Liver (tissue), 9 donors: ENCODE data around the gene HSF2BP. TPM values are rescaled to one million over a fixed set of nuclear protein-coding genes. Genes with fewer than 3 reads are reported as not detected.

Source experiments
- DNase-seq: peaks from one replicate; pipeline ENCODE4 v3.0.0-alpha.2; 2017; ENCODE audit warnings: low spot score
- H3K27ac ChIP-seq, 2 donors: one replicate each; pipeline ENCODE4 v1.7.0; 2013; ENCODE audit warnings: inconsistent platforms in 2 of 2, low read length in 2 of 2, control low read depth in 1 of 2, low read depth in 1 of 2, mild to moderate bottlenecking in 1 of 2
- H3K27me3 ChIP-seq, 4 donors: one replicate each; pipeline versions ENCODE4 v1.6.1 to v1.7.0; 2013; ENCODE audit warnings: low read length in 3 of 4, inconsistent platforms in 1 of 4, mild to moderate bottlenecking in 1 of 4, moderate library complexity in 1 of 4; ENCODE audit not compliant: control insufficient read depth in 4 of 4, insufficient read depth in 4 of 4
- H3K36me3 ChIP-seq, 4 donors: one replicate each; pipeline versions ENCODE4 v1.6.1 to v1.7.0; 2013; ENCODE audit warnings: low read length in 3 of 4, mild to moderate bottlenecking in 3 of 4, low read depth in 1 of 4, moderate library complexity in 1 of 4; ENCODE audit not compliant: control insufficient read depth in 4 of 4, insufficient read depth in 3 of 4
- H3K4me1 ChIP-seq, 4 donors: one replicate each; pipeline versions ENCODE4 v1.6.1 to v1.7.0; 2013; ENCODE audit warnings: low read length in 3 of 4, mild to moderate bottlenecking in 3 of 4, moderate library complexity in 1 of 4; ENCODE audit not compliant: control insufficient read depth in 4 of 4, insufficient read depth in 4 of 4
- H3K4me3 ChIP-seq, 3 donors: one replicate each; pipeline versions ENCODE4 v1.6.1 to v1.7.0; 2013; ENCODE audit warnings: low read length in 3 of 3, control low read depth in 1 of 3, low read depth in 1 of 3, mild to moderate bottlenecking in 1 of 3
- H3K9ac ChIP-seq, 2 donors: one replicate each; pipeline ENCODE4 v1.7.0; 2013; ENCODE audit warnings: low read length in 2 of 2, mild to moderate bottlenecking in 2 of 2, moderate library complexity in 2 of 2, control low read depth in 1 of 2, low read depth in 1 of 2
- H3K9me3 ChIP-seq, 4 donors: one replicate each; pipeline versions ENCODE4 v1.6.1 to v1.7.0; 2013; ENCODE audit warnings: low read length in 3 of 4; ENCODE audit not compliant: control insufficient read depth in 4 of 4
- EGR1 ChIP-seq, 2 donors: IDR thresholded peaks; 2 replicates each; pipeline ENCODE4 v1.6.1; 2016 to 2018; ENCODE audit warnings: antibody characterized with exemption in 2 of 2, low read depth in 2 of 2
- FOXA1 ChIP-seq: IDR thresholded peaks from 2 replicates; pipeline ENCODE4 v1.6.1; 2016; ENCODE audit warnings: antibody characterized with exemption
- FOXA2 ChIP-seq: IDR thresholded peaks from 2 replicates; pipeline ENCODE4 v1.6.1; 2016; ENCODE audit warnings: antibody characterized with exemption
- GABPA ChIP-seq, 2 donors: IDR thresholded peaks in 1 of 2; conservative IDR thresholded peaks in 1 of 2; 2 replicates each; pipeline ENCODE4 v1.6.1; 2016; ENCODE audit warnings: antibody characterized with exemption in 2 of 2, mild to moderate bottlenecking in 1 of 2, moderate library complexity in 1 of 2
- HNF4A ChIP-seq, 2 donors: conservative IDR thresholded peaks; 2 replicates each; pipeline ENCODE4 v1.6.1; 2016; ENCODE audit warnings: antibody characterized with exemption in 2 of 2, mild to moderate bottlenecking in 2 of 2
- HNF4G ChIP-seq: IDR thresholded peaks from 2 replicates; pipeline ENCODE4 v1.6.1; 2016; ENCODE audit warnings: antibody characterized with exemption
- JUND ChIP-seq, 2 donors: IDR thresholded peaks; 2 replicates each; pipeline ENCODE4 v1.6.1; 2016; ENCODE audit warnings: antibody characterized with exemption in 2 of 2
- NR2F2 ChIP-seq: IDR thresholded peaks from 2 replicates; pipeline ENCODE4 v1.6.1; 2016; ENCODE audit warnings: antibody characterized with exemption
- RAD21 ChIP-seq, 2 donors: IDR thresholded peaks; 2 replicates each; pipeline ENCODE4 v1.6.1; 2016; ENCODE audit warnings: antibody characterized with exemption in 2 of 2, mild to moderate bottlenecking in 2 of 2
- RXRA ChIP-seq, 2 donors: IDR thresholded peaks; 2 replicates each; pipeline ENCODE4 v1.6.1; 2017 to 2018; ENCODE audit warnings: antibody characterized with exemption in 2 of 2, mild to moderate bottlenecking in 1 of 2
- SP1 ChIP-seq: IDR thresholded peaks from 2 replicates; pipeline ENCODE4 v1.6.1; 2018; ENCODE audit warnings: antibody characterized with exemption, mild to moderate bottlenecking
- TAF1 ChIP-seq: conservative IDR thresholded peaks from 2 replicates; pipeline ENCODE4 v1.6.1; 2016; ENCODE audit warnings: antibody characterized with exemption, mild to moderate bottlenecking
- YY1 ChIP-seq: IDR thresholded peaks from 2 replicates; pipeline ENCODE4 v1.6.1; 2016; ENCODE audit warnings: antibody characterized with exemption, mild to moderate bottlenecking
- WGBS: extraction: QIAGEN DNeasy Blood & Tissue Kit; methylation state at CpG from one replicate; pipeline ENCODE4 v1.1.7; 2013; 5-methylcytosine and 5-hydroxymethylcytosine counted together
- polyA plus RNA-seq, 2 donors: library from polyadenylated mRNA; stranded (reverse) in 1 of 2; unstranded in 1 of 2; fragments of 200-250 nt in 1 of 2; fragments of >200 nt in 1 of 2; fragmentation: Nextera tagmentation in 1 of 2; extraction: Ambion mirVana in 1 of 2; gene quantifications; one replicate each; pipeline versions ENCODE4 v1.2.1 to v1.2.3, GENCODE V29; 2013 to 2015
- total RNA-seq, 2 donors: library from RNA; depleted of rRNA; stranded (reverse); fragments of >200 nt; gene quantifications; one replicate each; pipeline ENCODE4 v1.2.3, GENCODE V29; 2014
- TF ChIP-seq, protein P1 (sequence below): IDR thresholded peaks from 2 replicates; pipeline ENCODE4 v1.6.1; 2016; ENCODE audit warnings: antibody characterized with exemption
- TF ChIP-seq, protein P2 (sequence below): fragments of 150-350 bp; IDR thresholded peaks from 2 replicates; pipeline ENCODE4 v1.5.1; 2017; ENCODE audit warnings: improper control_type of control experiment, low read depth, low read length; ENCODE audit not compliant: missing input control
- TF ChIP-seq, protein P3 (sequence below): IDR thresholded peaks from 2 replicates; pipeline ENCODE4 v1.6.1; 2016; ENCODE audit warnings: antibody characterized with exemption, mild to moderate bottlenecking
- TF ChIP-seq, protein P4 (sequence below): IDR thresholded peaks from 2 replicates; pipeline ENCODE4 v1.6.1; 2016; ENCODE audit warnings: antibody characterized with exemption
- TF ChIP-seq, protein P5 (sequence below): IDR thresholded peaks from 2 replicates; pipeline ENCODE4 v1.6.1; 2016; ENCODE audit warnings: antibody characterized with exemption
- donor health status: healthy.
- donor health status: healthy.
- donor health status: healthy.
- donor health status: healthy.
- donor health status: healthy.

The HSF2BP gene
- total and polyA plus RNA-seq, 4 donors = 0.14 to 0.33 (median 0.16) TPM; not detected in 1

DNA sequence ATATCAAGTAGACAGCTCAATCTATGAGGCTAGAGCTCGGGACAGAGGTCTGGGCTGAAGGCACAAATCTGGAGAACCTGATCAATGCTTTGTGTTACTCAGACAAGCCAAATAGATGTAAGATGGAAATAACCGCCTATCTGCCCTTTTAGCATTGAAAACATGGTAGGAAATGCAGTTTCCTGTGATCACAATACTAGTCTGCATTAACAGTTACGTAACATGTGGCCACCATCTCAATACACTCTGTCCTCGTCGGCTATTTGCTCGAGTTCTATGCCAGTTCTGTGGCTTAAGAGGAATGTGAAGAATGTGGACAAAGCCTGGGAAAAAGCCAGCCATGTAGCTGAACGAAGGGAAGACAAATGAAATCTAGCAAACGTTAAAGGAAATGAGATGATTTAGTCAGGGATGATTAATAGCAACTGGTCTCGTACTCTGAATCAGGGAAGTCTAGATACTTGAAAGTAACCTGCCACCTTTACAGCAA lies 73.3 kb downstream of the HSF2BP start:
- no peak for DNase-seq

More for the DNA sequence above, 73.3 kb downstream of the HSF2BP start:
- no peaks in the 10 kb centered on the region for H3K9me3 ChIP-seq
- H3K4me3 ChIP-seq = no peak overlapping the region
- WGBS = 22% methylated on average over 9 of the region's 9 CpGs
- peak overlapping the region; percentile 15 to 57 for H3K27ac ChIP-seq
- peaks cover 0 to 10% (median 5%) of the 10 kb centered on the region in 4 donors for H3K4me1 ChIP-seq
- no peaks in the 10 kb centered on the region for H3K27me3 ChIP-seq
- peak overlapping the region in 1 of 2 donors; percentile 17 for H3K9ac ChIP-seq
- TF ChIP-seq FOXA2 (peak; percentile 37), TAF1 (no peak), JUND (IDR thresholded peaks at IDR 0.05) (peak; percentile 50 to 60), GABPA (IDR thresholded peaks at IDR 0.05 in 1 of 2, conservative IDR thresholded peaks at IDR 0.05 in 1 of 2) (peak in 1 of 2 donors; percentile 62), HNF4A (conservative IDR thresholded peaks at IDR 0.05) (peak; percentile 56 to 65), YY1 (peak; percentile 96), SP1 (peak; percentile 95), FOXA1 (peak; percentile 9), NR2F2 (peak; percentile 89), RAD21 (IDR thresholded peaks at IDR 0.05) (peak; percentile 60 to 73), HNF4G (peak; percentile 11), RXRA (IDR thresholded peaks at IDR 0.05) (peak; percentile 77), EGR1 (IDR thresholded peaks at IDR 0.05; ENCODE audit: low read depth in 2 of 2) (no peak)
- TF ChIP-seq, protein P1, sequence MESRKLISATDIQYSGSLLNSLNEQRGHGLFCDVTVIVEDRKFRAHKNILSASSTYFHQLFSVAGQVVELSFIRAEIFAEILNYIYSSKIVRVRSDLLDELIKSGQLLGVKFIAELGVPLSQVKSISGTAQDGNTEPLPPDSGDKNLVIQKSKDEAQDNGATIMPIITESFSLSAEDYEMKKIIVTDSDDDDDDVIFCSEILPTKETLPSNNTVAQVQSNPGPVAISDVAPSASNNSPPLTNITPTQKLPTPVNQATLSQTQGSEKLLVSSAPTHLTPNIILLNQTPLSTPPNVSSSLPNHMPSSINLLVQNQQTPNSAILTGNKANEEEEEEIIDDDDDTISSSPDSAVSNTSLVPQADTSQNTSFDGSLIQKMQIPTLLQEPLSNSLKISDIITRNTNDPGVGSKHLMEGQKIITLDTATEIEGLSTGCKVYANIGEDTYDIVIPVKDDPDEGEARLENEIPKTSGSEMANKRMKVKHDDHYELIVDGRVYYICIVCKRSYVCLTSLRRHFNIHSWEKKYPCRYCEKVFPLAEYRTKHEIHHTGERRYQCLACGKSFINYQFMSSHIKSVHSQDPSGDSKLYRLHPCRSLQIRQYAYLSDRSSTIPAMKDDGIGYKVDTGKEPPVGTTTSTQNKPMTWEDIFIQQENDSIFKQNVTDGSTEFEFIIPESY = peak; percentile 32
- TF ChIP-seq, protein P2, sequence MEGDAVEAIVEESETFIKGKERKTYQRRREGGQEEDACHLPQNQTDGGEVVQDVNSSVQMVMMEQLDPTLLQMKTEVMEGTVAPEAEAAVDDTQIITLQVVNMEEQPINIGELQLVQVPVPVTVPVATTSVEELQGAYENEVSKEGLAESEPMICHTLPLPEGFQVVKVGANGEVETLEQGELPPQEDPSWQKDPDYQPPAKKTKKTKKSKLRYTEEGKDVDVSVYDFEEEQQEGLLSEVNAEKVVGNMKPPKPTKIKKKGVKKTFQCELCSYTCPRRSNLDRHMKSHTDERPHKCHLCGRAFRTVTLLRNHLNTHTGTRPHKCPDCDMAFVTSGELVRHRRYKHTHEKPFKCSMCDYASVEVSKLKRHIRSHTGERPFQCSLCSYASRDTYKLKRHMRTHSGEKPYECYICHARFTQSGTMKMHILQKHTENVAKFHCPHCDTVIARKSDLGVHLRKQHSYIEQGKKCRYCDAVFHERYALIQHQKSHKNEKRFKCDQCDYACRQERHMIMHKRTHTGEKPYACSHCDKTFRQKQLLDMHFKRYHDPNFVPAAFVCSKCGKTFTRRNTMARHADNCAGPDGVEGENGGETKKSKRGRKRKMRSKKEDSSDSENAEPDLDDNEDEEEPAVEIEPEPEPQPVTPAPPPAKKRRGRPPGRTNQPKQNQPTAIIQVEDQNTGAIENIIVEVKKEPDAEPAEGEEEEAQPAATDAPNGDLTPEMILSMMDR = no peak
- TF ChIP-seq, protein P3, sequence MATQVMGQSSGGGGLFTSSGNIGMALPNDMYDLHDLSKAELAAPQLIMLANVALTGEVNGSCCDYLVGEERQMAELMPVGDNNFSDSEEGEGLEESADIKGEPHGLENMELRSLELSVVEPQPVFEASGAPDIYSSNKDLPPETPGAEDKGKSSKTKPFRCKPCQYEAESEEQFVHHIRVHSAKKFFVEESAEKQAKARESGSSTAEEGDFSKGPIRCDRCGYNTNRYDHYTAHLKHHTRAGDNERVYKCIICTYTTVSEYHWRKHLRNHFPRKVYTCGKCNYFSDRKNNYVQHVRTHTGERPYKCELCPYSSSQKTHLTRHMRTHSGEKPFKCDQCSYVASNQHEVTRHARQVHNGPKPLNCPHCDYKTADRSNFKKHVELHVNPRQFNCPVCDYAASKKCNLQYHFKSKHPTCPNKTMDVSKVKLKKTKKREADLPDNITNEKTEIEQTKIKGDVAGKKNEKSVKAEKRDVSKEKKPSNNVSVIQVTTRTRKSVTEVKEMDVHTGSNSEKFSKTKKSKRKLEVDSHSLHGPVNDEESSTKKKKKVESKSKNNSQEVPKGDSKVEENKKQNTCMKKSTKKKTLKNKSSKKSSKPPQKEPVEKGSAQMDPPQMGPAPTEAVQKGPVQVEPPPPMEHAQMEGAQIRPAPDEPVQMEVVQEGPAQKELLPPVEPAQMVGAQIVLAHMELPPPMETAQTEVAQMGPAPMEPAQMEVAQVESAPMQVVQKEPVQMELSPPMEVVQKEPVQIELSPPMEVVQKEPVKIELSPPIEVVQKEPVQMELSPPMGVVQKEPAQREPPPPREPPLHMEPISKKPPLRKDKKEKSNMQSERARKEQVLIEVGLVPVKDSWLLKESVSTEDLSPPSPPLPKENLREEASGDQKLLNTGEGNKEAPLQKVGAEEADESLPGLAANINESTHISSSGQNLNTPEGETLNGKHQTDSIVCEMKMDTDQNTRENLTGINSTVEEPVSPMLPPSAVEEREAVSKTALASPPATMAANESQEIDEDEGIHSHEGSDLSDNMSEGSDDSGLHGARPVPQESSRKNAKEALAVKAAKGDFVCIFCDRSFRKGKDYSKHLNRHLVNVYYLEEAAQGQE = peak; percentile 22
- TF ChIP-seq, protein P4, sequence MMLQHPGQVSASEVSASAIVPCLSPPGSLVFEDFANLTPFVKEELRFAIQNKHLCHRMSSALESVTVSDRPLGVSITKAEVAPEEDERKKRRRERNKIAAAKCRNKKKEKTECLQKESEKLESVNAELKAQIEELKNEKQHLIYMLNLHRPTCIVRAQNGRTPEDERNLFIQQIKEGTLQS = peak; percentile 42
- TF ChIP-seq, protein P5, sequence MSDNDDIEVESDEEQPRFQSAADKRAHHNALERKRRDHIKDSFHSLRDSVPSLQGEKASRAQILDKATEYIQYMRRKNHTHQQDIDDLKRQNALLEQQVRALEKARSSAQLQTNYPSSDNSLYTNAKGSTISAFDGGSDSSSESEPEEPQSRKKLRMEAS = peak; percentile 86
- no peaks in the 10 kb centered on the region for H3K36me3 ChIP-seq
